ENCODE measurements around the gene SLC10A7.

SLC10A7 gene

GRCh38 chr4:146257511-146257910 is 264.2 kb downstream of the SLC10A7 start:
- DNase-seq (ENCODE audit: low spot score) = no peak

- DNase-seq (ENCODE audit: low spot score) = no peak
These were observed 265.4 kb downstream of the SLC10A7 start for GRCh38 chr4:146256328-146256727.

- no peak for DNase-seq (ENCODE audit: low spot score)
These were observed 265.9 kb downstream of the SLC10A7 start for GRCh38 chr4:146255874-146256273.

- no peak for DNase-seq (ENCODE audit: low spot score)
These were observed 266.3 kb downstream of the SLC10A7 start for GRCh38 chr4:146255463-146255862.

GRCh38 chr4:146252969-146253611 is 268.6 kb downstream of the SLC10A7 start:
- no peak for DNase-seq (ENCODE audit: low spot score)

- DNase-seq (ENCODE audit: low spot score) = no peak
These were observed 274.4 kb downstream of the SLC10A7 start for GRCh38 chr4:146247356-146247755.

- DNase-seq (ENCODE audit: low spot score) = no peak
These were observed 275.4 kb downstream of the SLC10A7 start for GRCh38 chr4:146246381-146246780.

- DNase-seq (ENCODE audit: low spot score) = no peak
These were observed 275.9 kb downstream of the SLC10A7 start for GRCh38 chr4:146245850-146246249.

GRCh38 chr4:146245246-146245645 is 276.5 kb downstream of the SLC10A7 start:
- DNase-seq (ENCODE audit: low spot score) = no peak

- no peak for DNase-seq (ENCODE audit: low spot score)
These were observed 277.2 kb downstream of the SLC10A7 start for GRCh38 chr4:146244496-146244895.

GRCh38 chr4:146243883-146244277 is 277.9 kb downstream of the SLC10A7 start:
- peak; percentile 20 for DNase-seq (ENCODE audit: low spot score)

- peak; percentile 86 for DNase-seq (ENCODE audit: low spot score)
These were observed 278.4 kb downstream of the SLC10A7 start for GRCh38 chr4:146243141-146243882.

GRCh38 chr4:146238107-146238506 is 283.6 kb downstream of the SLC10A7 start:
- DNase-seq (ENCODE audit: low spot score) = no peak

- DNase-seq (ENCODE audit: low spot score) = no peak
These were observed 284.6 kb downstream of the SLC10A7 start for GRCh38 chr4:146237092-146237491.

GRCh38 chr4:146236216-146236615 is 285.5 kb downstream of the SLC10A7 start:
- no peak for DNase-seq (ENCODE audit: low spot score)

GRCh38 chr4:146235654-146236177 is 286.0 kb downstream of the SLC10A7 start:
- DNase-seq (ENCODE audit: low spot score) = no peak

GRCh38 chr4:146232131-146232722 is 289.5 kb downstream of the SLC10A7 start:
- no peak for DNase-seq (ENCODE audit: low spot score)

GRCh38 chr4:146229406-146229805 is 292.3 kb downstream of the SLC10A7 start:
- DNase-seq (ENCODE audit: low spot score) = no peak

- no peak for DNase-seq (ENCODE audit: low spot score)
These were observed 297.3 kb downstream of the SLC10A7 start for GRCh38 chr4:146224326-146224966.

GRCh38 chr4:146222313-146222712 is 299.4 kb downstream of the SLC10A7 start:
- no peak for DNase-seq (ENCODE audit: low spot score)

- DNase-seq (ENCODE audit: low spot score) = no peak
These were observed 307.5 kb downstream of the SLC10A7 start, which contains the start of gene REELD1 for GRCh38 chr4:146214238-146214637. TSS of gene REELD1 (plus strand) at chr4:146214538. CDS start at chr4:146216953, 2,415 bp downstream.

- no peak for DNase-seq (ENCODE audit: low spot score)
These were observed 309.0 kb downstream of the SLC10A7 start for GRCh38 chr4:146212781-146213180.

Measured in iPS-NIHi11 (cell line).